Measurements from ENCODE around the gene HOXB7.

The HOXB7 gene

GRCh38 chr17:48606892-48607614 is 3.8 kb downstream of the HOXB7 start:
- no peak for DNase-seq

DNA sequence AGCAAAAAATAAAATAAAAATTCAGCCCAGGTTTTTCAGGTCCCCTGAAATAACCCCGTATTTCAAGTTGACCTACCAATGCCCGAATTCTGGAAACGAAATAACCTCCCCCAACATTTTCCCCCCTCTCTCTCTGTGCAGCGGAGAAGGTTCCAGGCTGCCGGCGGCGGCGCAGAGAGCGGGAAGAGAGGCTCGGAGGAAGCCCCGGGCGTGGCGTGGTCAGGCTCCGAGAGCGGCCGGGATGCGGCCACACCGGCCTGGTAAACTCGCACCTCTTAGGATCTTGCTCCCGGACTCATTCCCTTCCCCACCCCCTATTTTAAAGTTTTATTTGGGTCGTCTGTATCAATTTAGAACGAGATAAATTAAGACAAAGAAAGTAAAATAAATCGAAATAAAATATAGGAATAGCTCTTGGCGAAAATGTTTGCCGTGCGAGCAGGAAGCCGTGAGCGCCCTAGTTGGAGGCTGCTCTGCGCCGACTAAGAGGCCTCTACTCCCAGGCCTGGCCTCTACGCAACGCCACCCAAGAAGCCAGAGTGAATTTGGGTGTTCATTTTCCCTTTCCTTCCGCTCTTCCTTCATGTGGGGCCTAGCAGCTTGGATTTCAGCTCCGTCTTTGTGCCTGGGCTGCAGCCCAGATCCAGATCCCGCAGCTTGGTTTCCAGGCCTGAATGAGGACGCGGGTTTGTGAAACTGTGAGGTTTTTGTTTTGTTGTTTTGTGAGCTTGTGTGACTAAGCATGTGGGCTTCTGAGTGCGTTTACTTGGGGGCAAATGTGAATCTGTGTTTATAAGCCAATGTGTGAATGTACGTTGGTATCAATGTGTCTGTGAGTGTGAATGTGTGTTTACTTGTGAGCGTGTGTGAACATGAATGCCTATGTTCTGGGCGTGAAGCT is 4.6 kb downstream of the HOXB7 start:
- no peak for DNase-seq

- DNase-seq, result no peak
Observed at GRCh38 chr17:48605409-48605919, 5.4 kb downstream of the HOXB7 start.

DNA sequence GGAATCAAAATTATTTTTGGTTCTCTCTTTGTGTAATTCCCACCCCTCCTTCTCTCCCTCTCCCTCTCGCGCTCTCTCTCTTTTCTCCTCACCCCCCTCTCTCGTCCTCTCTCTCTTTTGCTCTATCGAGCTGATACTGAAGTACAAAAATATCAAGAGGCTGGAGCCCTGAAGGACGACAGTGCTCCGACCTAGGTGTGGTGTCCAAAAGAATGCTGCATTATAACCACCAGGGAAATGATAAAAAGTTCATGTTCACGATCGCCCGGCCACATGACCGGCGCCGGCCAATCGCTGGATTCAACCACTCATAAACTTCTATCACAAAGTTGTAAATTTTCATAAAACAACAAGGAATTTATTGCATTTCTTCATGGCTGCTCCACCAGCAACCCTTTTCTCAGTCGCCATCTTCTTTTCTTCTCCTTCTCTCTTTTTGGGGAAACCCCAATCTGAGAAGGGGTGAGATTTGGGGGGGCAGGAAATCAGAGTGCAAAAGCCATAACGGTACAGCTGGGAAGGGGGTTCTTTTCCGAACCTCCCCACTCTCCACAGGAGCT is 6.0 kb downstream of the HOXB7 start, which contains the start of gene HOXB6:
TSS of gene HOXB6 (minus strand) at position 217 of the 560 bp plus-strand sequence. CDS start 6,836 bp downstream, outside the sequence.
- no peak for DNase-seq

DNA sequence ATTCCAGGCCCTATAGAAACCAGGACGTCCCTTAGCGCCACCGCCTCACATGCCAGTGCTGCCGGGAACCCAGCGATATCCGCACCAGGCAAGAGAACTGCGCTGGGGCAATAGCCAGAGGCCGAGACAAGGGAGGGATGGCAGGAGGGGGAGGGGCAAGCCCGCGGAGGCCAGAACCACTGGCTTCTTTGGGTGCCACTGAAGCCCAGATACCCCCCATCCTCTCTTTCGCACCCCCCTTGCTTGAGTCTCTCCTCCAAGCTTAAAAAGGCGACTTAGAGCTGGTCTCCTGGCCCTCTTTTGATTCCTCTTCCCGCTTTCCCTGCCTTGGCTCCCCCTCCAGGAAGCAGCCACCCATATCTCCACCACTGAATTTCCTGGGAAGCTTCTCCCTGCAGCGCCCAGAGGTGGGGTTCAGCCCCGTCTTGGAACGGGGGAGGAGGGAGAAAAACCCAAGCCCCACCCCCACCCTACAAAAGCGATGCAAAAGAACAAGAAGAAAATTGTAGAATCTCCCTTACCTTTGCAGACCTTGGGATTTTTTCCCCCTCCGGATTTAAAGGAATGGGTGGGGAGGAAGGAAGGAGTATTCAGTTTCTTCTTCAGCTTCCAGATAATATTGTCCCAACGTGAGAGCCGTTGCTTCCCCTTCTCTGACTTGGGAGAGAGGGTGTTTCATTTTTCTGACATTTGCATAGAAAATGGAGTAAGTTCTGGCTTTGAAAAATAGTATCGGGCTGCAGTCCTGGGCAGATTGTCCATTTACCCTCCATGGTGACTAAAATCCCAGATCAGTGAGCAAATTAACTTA is 6.7 kb downstream of the HOXB7 start:
- DNase-seq, result no peak

GRCh38 chr17:48601539-48602425 is 9.0 kb downstream of the HOXB7 start:
- no peak for DNase-seq

GRCh38 chr17:48601207-48601538 is 9.6 kb downstream of the HOXB7 start:
- no peak for DNase-seq

DNA sequence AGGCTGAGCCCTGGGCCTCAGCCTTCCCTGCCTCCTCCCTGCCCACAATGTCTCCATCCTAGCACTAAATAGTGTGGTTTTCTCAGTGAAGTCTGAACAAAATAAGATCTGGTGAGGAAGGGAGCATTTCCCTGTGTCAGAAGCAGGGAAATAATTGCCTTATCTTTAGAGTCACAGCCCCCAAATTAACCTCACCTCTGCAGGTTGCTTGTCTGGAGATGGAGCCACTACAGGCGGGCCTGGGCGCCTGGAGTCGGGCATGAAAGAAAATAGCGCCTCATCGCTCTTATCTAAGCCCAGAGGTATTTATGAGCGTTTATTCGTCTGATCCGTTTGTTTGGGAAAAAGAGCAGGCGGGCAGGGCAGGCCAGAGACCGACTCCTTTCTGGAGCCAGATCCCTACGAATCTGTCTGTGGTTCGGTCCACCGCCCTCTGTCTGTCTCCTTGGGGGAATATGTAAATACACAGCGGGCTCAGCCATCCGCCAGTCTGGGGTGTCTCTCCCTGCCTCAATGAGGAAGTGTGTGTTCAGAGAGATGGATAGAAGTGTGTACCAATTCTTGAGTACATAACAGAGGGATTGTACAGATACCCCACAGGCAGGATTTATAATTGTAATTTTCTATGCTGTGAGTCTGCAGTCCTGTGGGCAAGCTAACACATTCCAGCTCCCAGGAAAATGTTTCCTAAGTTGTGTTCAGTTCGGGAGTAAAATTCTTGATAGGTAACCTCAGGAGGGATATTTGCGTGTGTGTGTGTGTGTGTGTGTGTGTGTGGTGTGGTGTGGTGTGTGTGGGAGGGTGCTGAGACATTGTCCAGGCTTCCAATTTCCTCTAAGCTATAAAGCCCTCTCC is 10.3 kb downstream of the HOXB7 start:
- DNase-seq, result no peak

GRCh38 chr17:48599354-48599753 is 11.5 kb downstream of the HOXB7 start:
- no peak for DNase-seq

DNA sequence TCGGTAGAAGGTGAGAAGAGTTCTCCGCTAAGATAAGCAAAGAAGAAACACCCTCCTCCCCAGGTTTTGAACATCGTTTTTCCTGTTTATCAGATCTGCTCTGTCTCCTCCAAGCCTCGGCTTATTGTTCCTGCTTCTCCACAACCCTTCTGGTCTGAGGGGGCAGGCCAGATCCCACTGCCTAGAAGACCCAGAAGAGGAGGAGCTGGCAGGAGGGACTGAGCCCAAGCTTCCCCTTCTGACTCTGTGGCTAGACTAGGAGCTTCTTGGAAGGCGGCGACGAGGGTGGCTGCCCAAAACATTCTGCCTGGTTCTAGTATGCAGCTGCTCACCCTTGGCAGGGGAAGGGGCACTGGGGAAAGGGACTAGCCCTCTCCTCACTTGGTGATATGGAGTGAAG is 12.1 kb downstream of the HOXB7 start:
- DNase-seq, result no peak

DNA sequence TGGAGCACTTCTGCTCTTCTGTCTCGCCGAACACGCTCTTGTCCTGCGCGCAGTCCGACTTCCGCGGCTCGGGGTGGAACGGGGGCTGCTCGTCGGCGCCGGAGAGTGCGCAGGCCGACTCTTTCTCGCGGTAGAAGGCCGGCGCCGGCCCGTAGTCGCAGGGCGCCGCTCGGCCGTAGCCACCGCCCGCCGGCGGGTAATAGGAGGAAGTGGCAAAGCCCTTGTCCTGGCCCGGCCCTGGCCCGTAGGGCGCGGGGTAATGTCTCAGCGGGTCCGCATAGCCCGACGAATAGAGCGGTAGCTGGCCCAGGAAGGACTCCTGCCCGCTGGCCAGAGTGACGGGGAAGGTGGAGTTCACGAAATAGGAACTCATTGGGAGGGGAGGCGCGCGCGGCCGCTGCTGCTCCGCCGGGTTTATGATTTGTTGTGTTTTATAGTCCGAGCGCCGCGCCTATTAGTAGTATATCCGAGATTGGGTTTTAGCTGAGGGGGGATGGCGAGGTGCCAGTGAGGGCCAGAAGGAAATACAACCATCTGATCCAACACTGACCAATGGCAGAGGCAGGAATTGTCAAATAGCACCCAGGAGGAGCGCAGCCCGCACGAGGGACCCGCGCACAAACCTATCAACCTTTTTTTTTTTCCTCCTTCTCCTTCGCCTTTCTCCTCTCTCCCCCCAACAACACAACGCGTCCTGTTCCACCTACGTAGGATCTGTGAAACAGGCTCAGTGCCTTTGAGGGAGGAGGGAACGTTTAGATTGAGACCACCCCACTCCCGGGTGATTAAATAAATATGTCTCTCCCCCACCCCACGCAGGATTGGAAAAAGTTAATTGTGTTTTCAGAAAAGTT is 12.8 kb downstream of the HOXB7 start:
- no peak for DNase-seq

DNA sequence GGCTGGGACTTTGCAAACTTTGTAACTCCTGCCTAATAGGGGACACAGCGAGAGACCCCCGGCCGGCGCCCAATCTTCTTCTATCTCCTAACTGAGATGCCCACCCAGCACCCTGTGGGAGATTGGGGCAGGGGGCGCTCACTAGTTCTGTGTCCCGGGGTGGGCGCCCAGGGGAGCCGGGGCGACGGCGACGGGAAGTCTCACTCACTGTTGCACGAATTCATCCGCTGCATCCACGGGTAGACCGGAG is 13.4 kb downstream of the HOXB7 start:
- no peak for DNase-seq

DNA sequence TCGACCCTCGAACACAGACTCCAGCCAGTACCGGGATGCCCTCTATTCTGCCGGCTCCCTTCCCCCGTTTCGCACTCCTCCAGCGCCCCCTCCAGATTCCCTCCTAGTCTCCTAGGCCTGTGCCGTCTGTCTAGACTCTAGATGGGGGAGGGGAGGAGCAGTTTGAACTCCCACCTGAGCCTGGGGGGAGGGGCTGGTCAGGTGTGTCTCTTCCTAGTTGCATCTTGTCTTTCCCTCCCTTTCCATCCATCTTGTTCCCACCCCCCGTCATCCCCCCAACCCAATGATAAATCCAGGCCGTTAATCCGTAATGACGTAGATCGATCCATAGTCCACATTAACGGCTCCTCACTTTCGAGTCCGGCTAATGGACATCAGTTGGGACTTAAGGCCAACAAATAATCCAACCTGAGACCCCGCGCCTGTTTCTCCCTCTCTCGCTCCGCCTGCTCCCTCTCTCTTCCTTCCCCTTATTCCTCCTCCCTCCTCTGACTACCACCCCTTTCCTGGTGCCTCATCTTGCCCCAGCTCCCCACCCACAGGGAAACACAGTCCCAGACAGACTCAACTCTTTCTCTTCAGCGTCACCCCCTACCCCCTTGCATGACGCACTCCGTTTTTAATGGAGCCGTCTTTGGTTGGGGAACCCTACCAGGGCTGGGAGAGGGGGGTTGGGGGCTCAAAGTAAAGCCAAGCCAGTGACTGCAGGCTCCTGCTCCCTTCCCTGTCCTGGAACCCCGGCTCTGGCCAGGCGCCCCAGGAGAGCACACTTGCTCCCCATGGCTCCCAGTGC is 13.9 kb downstream of the HOXB7 start:
- DNase-seq, result no peak

- no peak for DNase-seq
Observed at GRCh38 chr17:48596000-48596734, 14.7 kb downstream of the HOXB7 start.

DNA sequence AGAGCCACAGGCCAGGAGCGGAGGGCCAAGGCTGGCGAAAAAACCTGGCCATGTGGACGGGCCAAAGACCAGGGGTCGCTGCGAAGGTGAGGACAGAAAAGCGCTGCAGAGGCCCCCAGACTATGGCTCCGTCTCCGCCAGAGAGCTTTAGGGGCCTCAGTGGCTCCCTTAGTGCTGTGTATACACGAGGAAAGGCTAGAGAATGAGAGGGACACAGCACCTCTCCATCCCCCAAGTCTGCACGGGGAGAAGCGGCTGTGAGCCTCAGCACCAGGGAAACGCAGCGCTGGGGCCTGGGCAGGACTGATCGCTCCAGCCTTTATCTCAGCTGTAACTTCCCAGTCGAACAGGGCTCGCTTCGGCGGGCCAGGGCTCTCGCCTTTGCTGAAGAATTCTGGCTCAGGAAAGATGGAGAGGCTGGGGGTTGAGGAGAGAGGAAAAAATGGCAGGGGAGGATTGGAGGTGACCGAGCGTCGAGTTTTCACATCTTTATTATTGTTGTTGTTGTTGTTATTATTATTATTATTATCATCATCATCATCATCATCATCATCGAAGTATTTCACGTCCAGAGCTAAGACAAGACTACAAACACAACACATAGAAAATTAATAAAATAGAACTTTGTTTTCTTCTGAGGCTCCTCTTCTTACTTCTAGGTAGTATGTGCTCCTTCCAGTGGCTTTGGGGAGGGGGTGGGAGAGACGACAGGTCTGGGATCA is 15.4 kb downstream of the HOXB7 start:
- no peak for DNase-seq

DNA sequence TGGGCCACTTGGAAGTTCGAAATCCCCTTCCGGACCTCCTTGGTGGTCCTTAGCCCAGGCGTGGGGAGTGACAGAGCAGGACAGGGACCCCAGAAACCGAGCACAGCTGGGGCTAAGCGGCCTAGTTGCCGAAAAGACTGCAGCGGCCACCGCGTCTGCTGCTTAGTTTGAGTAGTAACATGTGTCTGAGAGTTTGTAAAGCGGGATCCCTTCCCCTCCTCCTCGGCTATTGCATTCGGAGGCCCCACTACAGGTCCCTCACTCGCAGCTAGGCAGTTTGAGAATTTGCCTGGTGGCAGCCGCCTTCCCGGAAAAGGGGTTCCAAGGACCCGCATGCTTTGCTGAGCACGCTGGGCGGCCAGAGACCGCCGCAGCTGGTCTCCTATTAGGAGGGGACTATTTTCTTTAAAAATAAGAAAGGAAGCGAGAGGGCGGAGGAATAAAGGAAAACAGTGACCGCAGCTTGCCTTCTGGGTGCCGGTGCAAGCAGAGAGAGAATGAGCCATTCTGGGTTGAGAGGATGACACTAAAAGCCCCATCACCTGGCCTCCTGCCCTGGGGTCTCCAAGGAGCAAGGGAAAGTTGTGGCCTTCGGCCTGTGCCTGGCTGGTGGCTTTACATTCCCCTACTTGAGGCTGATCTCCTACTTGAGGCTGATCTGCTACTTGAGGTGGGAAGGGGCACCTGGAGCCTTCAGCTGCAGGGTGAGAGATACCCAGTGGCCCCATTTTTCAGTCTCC is 16.1 kb downstream of the HOXB7 start:
- DNase-seq, result no peak
